Measurements from ENCODE around the gene EIF3J.

DNA sequence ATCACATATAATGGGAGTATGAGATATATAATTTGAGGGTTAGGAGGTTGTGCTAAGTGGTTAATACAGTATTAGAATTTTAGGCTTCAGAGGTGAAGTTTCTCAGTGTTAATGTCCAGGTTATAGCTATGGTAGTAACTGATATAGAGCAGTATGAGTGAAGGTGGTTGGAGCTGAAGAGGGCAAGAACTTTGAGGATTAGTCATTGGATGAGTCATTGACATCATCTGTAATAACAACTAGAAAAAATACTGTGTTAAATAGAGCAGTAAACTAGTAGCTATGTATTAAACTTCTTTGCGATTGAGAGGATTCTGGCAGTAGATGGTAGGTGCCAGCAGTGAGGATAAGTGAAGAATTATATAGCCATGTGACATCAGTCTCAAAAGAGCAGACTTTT lies 47.5 kb upstream of the EIF3J start:
- TF ChIP-seq, protein P1, sequence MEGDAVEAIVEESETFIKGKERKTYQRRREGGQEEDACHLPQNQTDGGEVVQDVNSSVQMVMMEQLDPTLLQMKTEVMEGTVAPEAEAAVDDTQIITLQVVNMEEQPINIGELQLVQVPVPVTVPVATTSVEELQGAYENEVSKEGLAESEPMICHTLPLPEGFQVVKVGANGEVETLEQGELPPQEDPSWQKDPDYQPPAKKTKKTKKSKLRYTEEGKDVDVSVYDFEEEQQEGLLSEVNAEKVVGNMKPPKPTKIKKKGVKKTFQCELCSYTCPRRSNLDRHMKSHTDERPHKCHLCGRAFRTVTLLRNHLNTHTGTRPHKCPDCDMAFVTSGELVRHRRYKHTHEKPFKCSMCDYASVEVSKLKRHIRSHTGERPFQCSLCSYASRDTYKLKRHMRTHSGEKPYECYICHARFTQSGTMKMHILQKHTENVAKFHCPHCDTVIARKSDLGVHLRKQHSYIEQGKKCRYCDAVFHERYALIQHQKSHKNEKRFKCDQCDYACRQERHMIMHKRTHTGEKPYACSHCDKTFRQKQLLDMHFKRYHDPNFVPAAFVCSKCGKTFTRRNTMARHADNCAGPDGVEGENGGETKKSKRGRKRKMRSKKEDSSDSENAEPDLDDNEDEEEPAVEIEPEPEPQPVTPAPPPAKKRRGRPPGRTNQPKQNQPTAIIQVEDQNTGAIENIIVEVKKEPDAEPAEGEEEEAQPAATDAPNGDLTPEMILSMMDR (IDR thresholded peaks at IDR 0.05), result no peak
- no peak for TF ChIP-seq POLR2A (IDR thresholded peaks at IDR 0.05)

Measured in testis (tissue), 2 donors.